SU-DHL-6 (cell line): ENCODE measurements around the gene MYL12B.

Experiments
- H2AFZ ChIP-seq: fragments of 200-600 bp; sonication (generic); 2 replicates; pipeline ENCODE4 v1.6.1; 2014; ENCODE audit warnings: low read depth, mild to moderate bottlenecking, moderate library complexity, mixed read lengths, antibody characterized with exemption, low read length; ENCODE audit not compliant: severe bottlenecking
- H3F3A ChIP-seq: fragments of 200-600 bp; shearing (Covaris generic); 2 replicates; pipeline ENCODE4 v1.6.0; 2016; ENCODE audit warnings: antibody characterized with exemption, mild to moderate bottlenecking; ENCODE audit not compliant: insufficient read depth
- H3K27ac ChIP-seq: fragments of 200-600 bp; sonication (generic); 2 replicates; pipeline ENCODE4 v1.5.1; 2016; ENCODE audit warnings: low read depth, mild to moderate bottlenecking, low read length, moderate library complexity, mixed read lengths
- H3K27me3 ChIP-seq: fragments of 200-600 bp; sonication (generic), shearing (Covaris generic); 2 replicates; pipeline ENCODE4 v1.6.0; 2014; ENCODE audit warnings: mild to moderate bottlenecking, low read length
- H3K36me3 ChIP-seq: fragments of 200-600 bp; sonication (generic); 2 replicates; pipeline ENCODE4 v1.6.1; 2014; ENCODE audit warnings: mild to moderate bottlenecking, low read length, mixed read lengths
- H3K4me2 ChIP-seq: fragments of 300-600, 200-600 bp; shearing (Covaris generic), sonication (generic); 2 replicates; pipeline ENCODE4 v1.6.0; 2014; ENCODE audit warnings: low read length, low read depth, mild to moderate bottlenecking; ENCODE audit not compliant: poor library complexity, severe bottlenecking
- H3K4me3 ChIP-seq: fragments of 200-600 bp; sonication (generic); 2 replicates; pipeline ENCODE4 v1.5.1; 2014; ENCODE audit warnings: antibody characterized with exemption, low read length, mild to moderate bottlenecking, mixed read lengths; ENCODE audit not compliant: insufficient read depth, poor library complexity, severe bottlenecking
- H3K79me2 ChIP-seq: fragments of 200-600 bp; sonication (generic); 2 replicates; pipeline ENCODE4 v1.6.1; 2014; ENCODE audit warnings: mild to moderate bottlenecking, low read length, moderate library complexity; ENCODE audit not compliant: insufficient read depth
- H3K9ac ChIP-seq: fragments of 200-600 bp; sonication (generic); 2 replicates; pipeline ENCODE4 v1.7.0; 2014; ENCODE audit warnings: mild to moderate bottlenecking, low read length
- H3K9me2 ChIP-seq: fragments of 200-600 bp; sonication (generic); replicated peaks from 2 replicates; pipeline ENCODE4 v1.6.1; 2014; ENCODE audit warnings: low read length; ENCODE audit not compliant: insufficient read depth
- H3K9me3 ChIP-seq: fragments of 200-600 bp; sonication (generic); 2 replicates; pipeline ENCODE4 v1.6.1; 2014; ENCODE audit warnings: low read length, mixed read lengths; ENCODE audit not compliant: insufficient read depth
- H4K20me1 ChIP-seq: fragments of 200-600 bp; sonication (generic); 2 replicates; pipeline ENCODE4 v1.6.1; 2014; ENCODE audit warnings: low read depth, mild to moderate bottlenecking, antibody characterized with exemption, low read length, moderate library complexity, mixed read lengths
- CTCF ChIP-seq: fragments of 200-600 bp; sonication (generic); IDR thresholded peaks from one replicate; pipeline ENCODE4 v1.5.1; 2017; ENCODE audit warnings: antibody characterized with exemption, mild to moderate bottlenecking, low read length, moderate library complexity; ENCODE audit not compliant: insufficient read depth, poor library complexity, severe bottlenecking
- EZH2phosphoT487 ChIP-seq: fragments of 200-600 bp; sonication (generic), shearing (Covaris generic); conservative IDR thresholded peaks from 2 replicates; pipeline ENCODE4 v1.6.1; 2018; ENCODE audit warnings: mild to moderate bottlenecking, antibody characterized with exemption, low read length, moderate library complexity, mixed read lengths

Gene MYL12B

GRCh38 chr18:3233004-3233403, 28.9 kb upstream of the MYL12B start:
- no peak overlapping the region for H3K4me2 ChIP-seq
- no peaks in the 10 kb centered on the region for H3K36me3 ChIP-seq
- no peaks in the 10 kb centered on the region for H4K20me1 ChIP-seq
- no peak overlapping the region for H3K9ac ChIP-seq
- H3K9me2 ChIP-seq = no peaks in the 10 kb centered on the region
- H2AFZ ChIP-seq = no peak overlapping the region
- H3K27ac ChIP-seq = no peak overlapping the region
- no peaks in the 10 kb centered on the region for H3K79me2 ChIP-seq
- no peaks in the 10 kb centered on the region for H3K27me3 ChIP-seq
- no peaks in the 10 kb centered on the region for H3F3A ChIP-seq
- no peak for TF ChIP-seq CTCF
- no peak for TF ChIP-seq EZH2phosphoT487
- H3K9me3 ChIP-seq = no peaks in the 10 kb centered on the region
- no peak overlapping the region for H3K4me3 ChIP-seq

GRCh38 chr18:3233433-3234168, 28.3 kb upstream of the MYL12B start:
- H3K36me3 ChIP-seq = no peaks in the 10 kb centered on the region
- no peaks in the 10 kb centered on the region for H3K79me2 ChIP-seq
- no peak overlapping the region for H3K9ac ChIP-seq
- H3K27me3 ChIP-seq = no peaks in the 10 kb centered on the region
- H3K9me3 ChIP-seq = no peaks in the 10 kb centered on the region
- TF ChIP-seq CTCF = no peak
- TF ChIP-seq EZH2phosphoT487 = no peak
- no peaks in the 10 kb centered on the region for H3K9me2 ChIP-seq
- H3K27ac ChIP-seq = no peak overlapping the region
- H2AFZ ChIP-seq = no peak overlapping the region
- no peaks in the 10 kb centered on the region for H3F3A ChIP-seq
- no peak overlapping the region for H3K4me2 ChIP-seq
- H3K4me3 ChIP-seq = no peak overlapping the region
- no peaks in the 10 kb centered on the region for H4K20me1 ChIP-seq

GRCh38 chr18:3234457-3234856, 27.5 kb upstream of the MYL12B start:
- Histone ChIP-seq H3K79me2 (no peaks in the 10 kb centered on the region), H3K27ac (no peak overlapping the region), H3K4me3 (no peak overlapping the region), H3K9me2 (no peaks in the 10 kb centered on the region), H3K9me3 (no peaks in the 10 kb centered on the region), H3K9ac (no peak overlapping the region), H3K36me3 (no peaks in the 10 kb centered on the region), H3K4me2 (no peak overlapping the region), H3K27me3 (no peaks in the 10 kb centered on the region), H2AFZ (no peak overlapping the region), H3F3A (no peaks in the 10 kb centered on the region), H4K20me1 (no peaks in the 10 kb centered on the region)
- TF ChIP-seq CTCF (no peak), EZH2phosphoT487 (no peak)
